B cell (primary cell): ENCODE data around the gene CCKAR. TPM values are rescaled to one million over a fixed set of nuclear protein-coding genes. Genes with fewer than 3 reads are reported as not detected.

Experiments used
- ATAC-seq: fragments of 200-7000 bp; cut with Tn5 transposase; one replicate; pipeline ENCODE4 v1.10.0; 2021; ENCODE audit warnings: low read depth, mild to moderate bottlenecking, moderate number of reproducible peaks, moderate library complexity
- CTCF ChIA-PET: fragments of 350-600 bp; sonication (Branson Sonifier 250); formaldehyde crosslinking; loops from one replicate; lab custom pipeline; 2021; ENCODE audit warnings: antibody characterized with exemption, inconsistent platforms; lab: Charles Lee
- POLR2A ChIA-PET: fragments of 350-600 bp; sonication (Branson Sonifier 250); formaldehyde crosslinking; loops from one replicate; lab custom pipeline; 2021; ENCODE audit warnings: antibody characterized with exemption; lab: Charles Lee
- DNase-seq: peaks from one replicate; pipeline ENCODE4 v3.0.0; 2013
- H2AFZ ChIP-seq: 2 replicates; pipeline ENCODE4 v1.6.1; 2012; ENCODE audit warnings: mild to moderate bottlenecking, low read depth, low read length; ENCODE audit not compliant: insufficient read depth, poor library complexity, severe bottlenecking
- H3K27ac ChIP-seq, 2 donors: 1 replicate in 1 of 2; 2 replicates in 1 of 2; pipeline ENCODE4 v1.5.1; 2012 to 2013; ENCODE audit warnings: low read length in 2 of 2, mild to moderate bottlenecking in 2 of 2, moderate library complexity in 1 of 2
- H3K27me3 ChIP-seq, 4 experiments: fragments of 200-600 bp in 1 of 4; sonication (generic) in 1 of 4; replicated peaks in 1 of 4; 1 replicate in 2 of 4; 2 replicates in 2 of 4; pipeline versions ENCODE4 v1.6.1 to v1.7.0; 2013 to 2016; ENCODE audit warnings: low read length in 3 of 4, mild to moderate bottlenecking in 2 of 4, mixed read lengths in 1 of 4, moderate library complexity in 1 of 4; ENCODE audit not compliant: insufficient read depth in 4 of 4, control insufficient read depth in 3 of 4; ENCODE audit errors: control extremely low read depth in 1 of 4
- H3K36me3 ChIP-seq, 2 experiments: replicated peaks in 1 of 2; 1 replicate in 1 of 2; 2 replicates in 1 of 2; pipeline versions ENCODE4 v1.6.1 to v1.7.1; 2013; ENCODE audit warnings: low read length in 1 of 2; ENCODE audit not compliant: insufficient read depth in 2 of 2, control insufficient read depth in 1 of 2; ENCODE audit errors: control extremely low read depth in 1 of 2, extremely low read depth in 1 of 2
- H3K4me1 ChIP-seq, 2 donors: fragments of 200-600 bp in 1 of 2; sonication (generic) in 1 of 2; 1 replicate in 1 of 2; 2 replicates in 1 of 2; pipeline versions ENCODE4 v1.5.1 to v1.6.1; 2013 to 2017; ENCODE audit warnings: low read length in 2 of 2; ENCODE audit not compliant: control insufficient read depth in 2 of 2, insufficient read depth in 2 of 2
- H3K4me2 ChIP-seq: replicated peaks from 2 replicates; pipeline ENCODE3; 2012; ENCODE audit warnings: mild to moderate bottlenecking, low read depth, low read length; ENCODE audit not compliant: poor library complexity, severe bottlenecking
- H3K4me3 ChIP-seq, 5 experiments: fragments of 200-600 bp in 1 of 5; sonication (generic) in 1 of 5; 1 replicate in 3 of 5; 2 replicates in 2 of 5; pipeline versions ENCODE4 v1.5.1 to v1.7.0; 2011 to 2016; ENCODE audit warnings: low read length in 4 of 5, mild to moderate bottlenecking in 4 of 5, low read depth in 2 of 5, control low read depth in 1 of 5, moderate library complexity in 1 of 5; ENCODE audit not compliant: insufficient read depth in 1 of 5; ENCODE audit errors: control extremely low read depth in 1 of 5, extremely low read depth in 1 of 5
- H3K79me2 ChIP-seq: fragments of 200-600 bp; sonication (generic); one replicate; pipeline ENCODE4 v1.6.0; 2016; ENCODE audit warnings: low read length; ENCODE audit not compliant: control insufficient read depth, insufficient read depth
- H3K9ac ChIP-seq: fragments of 200-600 bp; sonication (generic); 2 replicates; pipeline ENCODE4 v1.6.1; 2017; ENCODE audit warnings: mild to moderate bottlenecking, low read length, moderate library complexity
- H3K9me3 ChIP-seq, 3 donors: one replicate each; pipeline versions ENCODE4 v1.6.1 to v1.7.1; 2013; ENCODE audit warnings: low read length in 2 of 3; ENCODE audit not compliant: control insufficient read depth in 2 of 3, insufficient read depth in 1 of 3; ENCODE audit errors: control extremely low read depth in 1 of 3
- H4K20me1 ChIP-seq: 2 replicates; pipeline ENCODE4 v1.6.0; 2012; ENCODE audit warnings: mild to moderate bottlenecking, low read length; ENCODE audit not compliant: insufficient read depth, control insufficient read depth, poor library complexity, severe bottlenecking
- H3K27ac Mint-ChIP-seq: one replicate; pipeline ENCODE4 v1.8.0; 2021; ENCODE audit warnings: mixed read lengths
- H3K27me3 Mint-ChIP-seq: one replicate; pipeline ENCODE4 v1.8.0; 2021; ENCODE audit warnings: mixed read lengths
- H3K4me1 Mint-ChIP-seq: one replicate; pipeline ENCODE4 v1.8.0; 2021; ENCODE audit warnings: mixed read lengths
- H3K4me3 Mint-ChIP-seq: one replicate; pipeline ENCODE4 v1.8.0; 2021; ENCODE audit warnings: mixed read lengths
- H3K9me3 Mint-ChIP-seq: one replicate; pipeline ENCODE4 v1.8.0; 2022; ENCODE audit warnings: mixed read lengths; ENCODE audit not compliant: insufficient read depth
- EZH2 ChIP-seq: IDR thresholded peaks from 2 replicates; pipeline ENCODE4 v1.6.1; 2012; ENCODE audit warnings: borderline replicate concordance, low read depth, mild to moderate bottlenecking, moderate library complexity, low read length; ENCODE audit not compliant: insufficient read depth, poor library complexity, severe bottlenecking
- WGBS: methylation state at CpG from one replicate; pipeline ENCODE4 v1.1.5; 2013; ENCODE audit warnings: missing lambda C conversion rate; ENCODE audit not compliant: insufficient coverage; 5-methylcytosine and 5-hydroxymethylcytosine counted together
- intact Hi-C: fragments of 100-400 bp; cut with micrococcal nuclease; formaldehyde crosslinking; loops from one replicate; pipeline ENCODE4 v1.10.0; 2022
- polyA plus RNA-seq: library from polyadenylated mRNA; depleted of rRNA; stranded (reverse); fragments of >200 nt; gene quantifications from 2 replicates; pipeline ENCODE4 v1.2.3, GENCODE V29; 2012
- total RNA-seq, 2 donors: library from RNA; stranded (reverse); fragments of 120-200 nt in 1 of 2; gene quantifications; 1 replicate in 1 of 2; 2 replicates in 1 of 2; pipeline versions ENCODE4 v1.2.3 to v1.2.4, GENCODE V29; 2013 to 2022
- TF ChIP-seq, protein P1 (sequence below): fragments of 200-600 bp; IDR thresholded peaks from one replicate; pipeline ENCODE4 v1.8.0; 2022; ENCODE audit warnings: antibody characterized with exemption, mild to moderate bottlenecking

The CCKAR gene
- total and polyA plus RNA-seq, 2 donors (not counting 1 experiment from before 2014, with no cell fraction given): not detected

DNA sequence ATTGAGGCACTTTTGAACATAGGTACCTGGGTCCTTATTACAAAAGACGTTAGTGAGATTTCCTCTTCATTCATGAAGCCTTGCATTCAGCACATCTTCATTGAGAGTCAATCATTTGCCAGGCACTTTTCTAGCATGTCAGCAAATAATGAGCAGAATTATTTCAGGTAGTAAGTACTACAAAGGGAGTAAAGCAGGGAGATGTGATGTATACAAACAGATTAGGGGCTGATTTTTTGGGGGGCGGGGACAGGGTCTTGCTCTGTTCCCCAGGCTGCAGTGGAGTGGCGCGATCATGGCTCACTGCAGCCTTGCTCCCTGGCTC is 638 bp upstream of the CCKAR start:
- DNase-seq: no peak
- no peak overlapping the region for H3K27ac Mint-ChIP-seq
- no peak for ATAC-seq
- ChIA-PET CTCF (interaction anchor here (1.1 kb wide), 1 partner anchor 32 kb away, joined by 5 read pairs; no protein-coding TSS in a partner anchor), POLR2A (no interaction called here)
- H3K4me1 Mint-ChIP-seq: no peaks in the 10 kb centered on the region
- H2AFZ ChIP-seq: no peak overlapping the region
- no peaks in the 10 kb centered on the region for H4K20me1 ChIP-seq
- no peak overlapping the region for H3K27ac ChIP-seq
- H3K9ac ChIP-seq: no peak overlapping the region
- 52% methylated on average over 2 of the region's 4 CpGs for WGBS
- H3K79me2 ChIP-seq: no peaks in the 10 kb centered on the region
- no peaks in the 10 kb centered on the region for H3K9me3 ChIP-seq
- H3K27me3 Mint-ChIP-seq: peaks cover 37% of the 10 kb centered on the region
- H3K4me1 ChIP-seq: no peaks in the 10 kb centered on the region
- H3K4me3 ChIP-seq: no peak overlapping the region
- intact Hi-C loops: no loop called here
- peaks cover 0 to 4% (median 1%) of the 10 kb centered on the region in 4 experiments for H3K27me3 ChIP-seq
- no peak overlapping the region for H3K4me3 Mint-ChIP-seq
- TF ChIP-seq, protein P1, sequence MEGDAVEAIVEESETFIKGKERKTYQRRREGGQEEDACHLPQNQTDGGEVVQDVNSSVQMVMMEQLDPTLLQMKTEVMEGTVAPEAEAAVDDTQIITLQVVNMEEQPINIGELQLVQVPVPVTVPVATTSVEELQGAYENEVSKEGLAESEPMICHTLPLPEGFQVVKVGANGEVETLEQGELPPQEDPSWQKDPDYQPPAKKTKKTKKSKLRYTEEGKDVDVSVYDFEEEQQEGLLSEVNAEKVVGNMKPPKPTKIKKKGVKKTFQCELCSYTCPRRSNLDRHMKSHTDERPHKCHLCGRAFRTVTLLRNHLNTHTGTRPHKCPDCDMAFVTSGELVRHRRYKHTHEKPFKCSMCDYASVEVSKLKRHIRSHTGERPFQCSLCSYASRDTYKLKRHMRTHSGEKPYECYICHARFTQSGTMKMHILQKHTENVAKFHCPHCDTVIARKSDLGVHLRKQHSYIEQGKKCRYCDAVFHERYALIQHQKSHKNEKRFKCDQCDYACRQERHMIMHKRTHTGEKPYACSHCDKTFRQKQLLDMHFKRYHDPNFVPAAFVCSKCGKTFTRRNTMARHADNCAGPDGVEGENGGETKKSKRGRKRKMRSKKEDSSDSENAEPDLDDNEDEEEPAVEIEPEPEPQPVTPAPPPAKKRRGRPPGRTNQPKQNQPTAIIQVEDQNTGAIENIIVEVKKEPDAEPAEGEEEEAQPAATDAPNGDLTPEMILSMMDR: no peak
- no peak for TF ChIP-seq EZH2
- H3K36me3 ChIP-seq: no peaks in the 10 kb centered on the region
- no peaks in the 10 kb centered on the region for H3K9me3 Mint-ChIP-seq
- H3K4me2 ChIP-seq: no peak overlapping the region

DNA sequence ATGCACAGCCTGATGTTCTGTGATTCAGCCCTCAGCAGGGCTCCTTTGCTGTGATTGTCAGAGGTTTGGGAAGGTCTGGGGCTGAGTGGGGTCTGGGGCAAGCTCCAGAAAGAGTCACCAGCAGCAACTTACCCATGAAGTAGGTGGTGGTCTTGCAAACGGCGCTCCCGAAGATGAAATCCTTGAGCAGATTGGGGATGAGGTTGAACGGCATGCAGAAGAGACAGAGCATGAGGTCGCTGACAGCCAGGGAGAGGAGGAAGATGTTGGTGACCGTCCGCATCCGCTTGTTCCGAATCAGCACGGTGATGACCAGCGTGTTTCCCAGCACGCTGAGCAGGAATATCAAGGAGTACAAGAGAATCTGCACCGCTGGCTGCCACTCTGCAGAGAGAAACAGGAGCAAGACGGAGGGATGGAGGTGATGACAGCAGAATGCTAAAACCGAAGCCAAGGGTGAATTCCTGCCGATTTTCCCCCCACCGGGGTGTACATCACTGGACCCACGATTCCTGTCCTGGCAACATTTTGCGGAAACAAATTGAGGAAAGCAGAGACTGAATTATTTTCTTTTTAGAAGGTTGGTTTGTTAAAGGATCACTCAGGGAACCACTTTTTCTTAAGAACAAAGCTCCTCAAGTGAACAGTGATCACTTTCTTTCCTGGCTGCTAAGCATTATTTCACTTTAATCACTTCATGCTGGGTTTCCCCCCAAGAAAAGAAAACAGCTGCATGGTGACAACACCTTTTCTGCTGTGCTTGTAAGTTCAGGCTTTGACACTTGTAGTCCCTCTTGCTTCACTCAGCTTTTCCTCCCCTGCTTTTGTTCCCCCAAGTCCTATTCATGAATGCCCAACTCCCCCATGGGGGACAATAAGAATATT is 941 bp downstream of the CCKAR start:
- Histone ChIP-seq H3K9ac (no peak overlapping the region), H3K4me3 (no peak overlapping the region), H3K4me1 (no peaks in the 10 kb centered on the region), H3K9me3 (no peaks in the 10 kb centered on the region), H3K79me2 (no peaks in the 10 kb centered on the region), H2AFZ (no peak overlapping the region), H3K27ac (no peak overlapping the region), H3K27me3 (peaks cover 0 to 4% (median 1%) of the 10 kb centered on the region in 4 experiments), H4K20me1 (no peaks in the 10 kb centered on the region), H3K36me3 (no peaks in the 10 kb centered on the region), H3K4me2 (no peak overlapping the region)
- CTCF ChIA-PET: no interaction called here
- POLR2A ChIA-PET: no interaction called here
- Mint-ChIP-seq H3K4me3 (no peak overlapping the region), H3K27me3 (peaks cover 29% of the 10 kb centered on the region), H3K4me1 (no peaks in the 10 kb centered on the region), H3K27ac (no peak overlapping the region), H3K9me3 (no peaks in the 10 kb centered on the region)
- no peak for DNase-seq
- intact Hi-C loops: no loop called here
- no peak for ATAC-seq
- no peak for TF ChIP-seq EZH2
- TF ChIP-seq, protein P1: no peak
- WGBS: 90% methylated on average over 18 of the region's 19 CpGs
